Measurements from ENCODE around the gene KCNH3.

DNA sequence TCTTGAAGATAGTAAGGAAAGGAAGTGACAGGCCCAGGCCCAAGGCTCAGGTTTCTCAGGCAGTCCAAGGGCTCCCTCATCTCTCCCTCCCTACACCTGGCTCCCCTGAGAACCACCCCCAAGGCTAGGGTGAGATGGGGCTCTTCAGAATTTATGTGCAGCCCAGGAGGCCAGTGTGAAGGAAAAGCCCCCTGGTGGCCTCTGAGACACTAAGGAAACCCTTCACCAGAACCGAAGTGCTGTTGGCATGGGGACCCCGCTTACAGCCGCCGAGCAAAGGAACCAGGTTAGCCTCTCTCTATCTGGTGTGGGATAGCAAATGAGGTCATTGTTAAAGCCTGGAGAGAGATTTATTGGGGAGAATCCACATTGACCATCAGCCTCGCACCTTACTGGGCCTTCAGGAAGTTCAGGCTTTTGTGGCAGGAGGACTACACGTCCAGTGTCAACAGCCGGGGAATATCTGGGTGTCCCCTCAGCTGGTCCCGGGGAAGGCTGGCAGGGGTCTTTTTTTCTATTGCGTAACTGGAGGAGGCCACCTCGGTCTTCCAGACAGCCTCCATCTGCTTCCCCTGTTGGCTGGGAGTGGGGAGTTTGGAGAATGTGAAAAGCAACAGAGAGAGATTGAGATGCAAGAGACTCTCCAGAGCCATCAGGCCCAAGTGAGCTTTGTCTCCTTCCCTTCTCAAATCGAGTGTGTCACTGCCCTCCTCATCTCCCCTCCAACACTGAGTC lies 48.5 kb downstream of the KCNH3 start:
- TF ChIP-seq CTCF (conservative IDR thresholded peaks at IDR 0.05; ENCODE audit: low read length) (no peak), EZH2phosphoT487 (IDR thresholded peaks at IDR 0.05; ENCODE audit: borderline replicate concordance, low read depth, low read length) (no peak)
